GM18502 (cell line): ENCODE results near the gene RALBP1.
"Not testable (repeated sequence)": the region's sequence is repeated elsewhere in the genome, so short reads cannot be mapped to it uniquely, and the experiment has no call there.

ENCODE experiments used
- ATAC-seq: cut with Tn5 transposase; IDR thresholded peaks from one replicate; pipeline ENCODE4 v1.9.1; 2021; ENCODE audit warnings: mild to moderate bottlenecking; ENCODE audit not compliant: unreplicated experiment, poor library complexity

Gene RALBP1

GRCh38 chr18:9474983-9475642, at the start of gene RALBP1:
Gene RALBP1 (plus strand): TSS chr18:9475513. CDS start chr18:9513046, 37,533 bp downstream.
- peak; percentile 91 for ATAC-seq

GRCh38 chr18:9426753-9427152, 48.6 kb upstream of the RALBP1 start:
- no peak for ATAC-seq

GRCh38 chr18:9428301-9428706, 47.0 kb upstream of the RALBP1 start:
- ATAC-seq, result no peak

- ATAC-seq, result no peak
Measured at GRCh38 chr18:9428862-9429661, 46.3 kb upstream of the RALBP1 start.

- no peak for ATAC-seq
Measured at GRCh38 chr18:9429662-9429993, 45.7 kb upstream of the RALBP1 start.

- not testable (repeated sequence) for ATAC-seq
Measured at GRCh38 chr18:9430315-9430714, 45.0 kb upstream of the RALBP1 start.

- ATAC-seq, result no peak
Measured at GRCh38 chr18:9431296-9431695, 44.0 kb upstream of the RALBP1 start.

DNA sequence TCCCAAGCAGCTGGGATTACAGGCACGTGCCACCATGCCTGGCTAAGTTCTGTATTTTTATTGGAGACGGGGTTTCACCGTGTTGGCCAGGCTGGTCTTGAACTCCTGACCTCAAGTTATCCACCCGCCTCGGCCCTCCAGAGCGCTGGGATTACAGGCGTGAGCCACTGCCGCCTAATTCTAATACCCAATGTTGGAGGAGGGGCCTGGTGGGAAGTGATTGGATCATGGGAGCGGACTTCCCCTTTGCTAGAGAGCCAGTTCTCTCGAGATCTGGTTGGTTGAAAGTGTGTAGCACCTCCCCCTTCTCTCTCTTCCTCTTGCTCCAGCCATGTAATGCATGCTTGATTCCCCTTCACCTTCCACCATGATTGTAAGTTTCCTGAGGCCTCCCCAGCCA, 42.2 kb upstream of the RALBP1 start:
- ATAC-seq, result not testable (repeated sequence)

DNA sequence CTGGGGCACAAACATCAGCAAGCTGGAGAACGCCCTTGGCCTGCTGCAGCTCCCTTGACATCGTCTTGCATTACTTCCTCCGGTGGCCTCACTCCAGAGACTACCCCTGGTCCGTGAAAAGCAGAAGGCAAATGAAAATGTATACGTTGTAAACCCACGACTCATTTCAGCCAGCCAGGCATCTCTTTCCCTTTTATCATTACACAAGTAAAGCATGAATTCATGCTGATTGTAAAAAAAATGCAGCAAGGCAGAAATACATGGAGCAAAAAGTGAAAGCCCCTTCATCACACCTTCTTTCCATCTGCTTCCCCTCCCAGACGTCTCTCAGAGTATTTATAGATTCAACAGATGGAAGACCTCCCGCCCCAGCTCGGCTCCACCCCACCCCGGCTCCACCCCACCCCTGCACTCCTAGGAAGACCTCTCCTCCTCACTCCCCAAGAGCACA, 41.6 kb upstream of the RALBP1 start:
- no peak for ATAC-seq

DNA sequence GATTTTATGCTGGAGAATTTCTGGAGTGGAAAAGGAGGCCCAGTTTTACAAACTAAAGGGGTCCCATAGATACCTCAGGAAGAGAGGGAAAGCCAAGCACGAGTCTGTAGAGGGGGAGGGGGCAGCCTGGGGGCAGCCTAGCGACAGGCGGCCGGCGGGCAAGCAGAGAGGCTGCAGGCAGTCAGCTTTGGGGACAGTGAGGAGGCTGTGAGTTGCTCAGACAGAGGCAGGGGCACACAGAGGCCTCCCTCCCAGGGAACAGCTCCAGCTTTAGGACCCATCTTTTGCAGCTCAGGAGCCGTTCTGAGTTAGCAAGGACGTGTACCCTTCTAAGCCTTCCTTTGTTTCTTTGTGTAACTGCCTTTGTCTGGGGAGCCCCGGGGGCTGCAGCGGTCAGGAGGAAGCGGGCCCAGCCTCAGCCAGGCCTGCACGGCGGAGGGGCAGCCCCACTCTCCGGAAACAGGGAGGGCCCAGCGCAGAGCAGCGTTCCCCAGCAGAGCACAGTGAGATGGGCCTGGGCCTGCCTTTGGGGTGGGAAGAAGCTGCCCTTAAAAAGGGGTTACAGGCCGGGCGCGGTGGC, 41.1 kb upstream of the RALBP1 start:
- ATAC-seq, result no peak

DNA sequence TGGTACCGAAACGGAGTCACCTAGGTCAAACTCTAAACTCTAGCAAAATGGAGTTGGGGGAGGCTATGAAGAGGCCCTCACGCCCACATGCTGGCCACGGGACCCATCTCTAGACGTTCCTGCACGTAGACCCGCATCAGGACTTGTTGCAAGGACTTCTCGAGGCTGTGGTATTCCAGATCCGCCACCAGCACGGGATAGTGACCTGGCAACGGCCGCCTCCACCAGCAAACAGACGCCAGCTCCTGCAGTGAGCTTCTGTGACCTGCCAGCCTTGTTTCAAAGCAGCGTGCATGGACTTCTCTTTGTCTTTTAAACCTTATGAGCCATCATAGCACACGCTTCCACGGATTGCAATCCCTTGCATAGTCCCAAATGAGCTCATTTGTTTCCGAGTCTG, 40.3 kb upstream of the RALBP1 start:
- no peak for ATAC-seq

DNA sequence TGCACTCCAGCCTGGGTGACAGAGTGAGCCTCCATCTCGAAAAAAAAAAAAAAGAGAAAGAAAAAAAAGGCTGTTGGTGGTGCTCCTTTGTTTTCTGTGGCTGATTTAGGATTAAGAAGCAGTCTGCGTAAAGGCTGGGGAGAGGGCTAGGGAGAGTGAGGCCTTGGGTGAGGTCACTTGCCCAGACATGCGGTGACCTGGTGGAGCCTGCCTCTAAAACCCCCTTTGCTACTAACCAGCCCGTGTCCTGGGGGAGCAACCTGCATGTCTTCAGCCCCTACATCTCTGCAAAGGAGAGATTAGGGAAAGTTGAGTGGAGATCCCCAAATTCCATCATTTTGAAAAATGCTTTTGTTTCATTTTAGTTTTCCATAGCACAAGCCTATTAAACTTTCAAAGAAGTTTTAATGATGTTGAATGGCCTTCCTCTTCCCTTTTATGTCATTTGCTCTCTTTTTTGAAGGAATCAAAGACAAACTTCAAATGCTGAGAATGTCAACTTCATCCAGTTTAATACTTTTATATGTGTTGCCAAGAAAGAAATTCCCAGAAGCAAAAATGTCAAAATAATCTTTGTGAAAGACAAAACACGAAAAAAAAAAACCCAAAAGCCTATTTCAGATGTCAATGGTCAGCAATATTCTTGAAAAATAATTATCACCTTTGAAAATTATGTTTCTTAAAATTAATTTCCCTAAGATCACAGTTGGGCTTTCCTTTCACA, 38.9 kb upstream of the RALBP1 start:
- ATAC-seq, result no peak

GRCh38 chr18:9437021-9437437, 38.3 kb upstream of the RALBP1 start:
- ATAC-seq, result no peak

- no peak for ATAC-seq
Measured at GRCh38 chr18:9437672-9438071, 37.6 kb upstream of the RALBP1 start.

DNA sequence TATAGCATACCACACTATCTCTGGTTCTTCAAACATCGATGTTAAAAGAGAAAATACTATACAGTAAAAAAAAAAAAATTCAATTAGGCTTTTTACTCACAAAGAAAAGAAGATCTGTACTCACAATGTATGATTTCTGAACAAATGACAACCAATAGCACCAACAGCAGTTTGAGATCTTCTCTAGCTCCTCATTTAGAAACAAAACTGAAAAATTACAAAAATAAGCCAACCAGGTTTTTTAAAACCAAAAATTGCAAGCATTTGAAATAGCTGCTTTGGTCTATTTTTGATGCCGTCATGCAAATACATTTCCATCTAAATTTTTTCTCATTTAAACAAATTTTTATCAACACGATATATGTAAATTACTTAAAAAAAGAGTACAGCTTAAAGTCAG, 34.3 kb upstream of the RALBP1 start:
- ATAC-seq, result no peak

- ATAC-seq, result no peak
Measured at GRCh38 chr18:9444549-9444948, 30.8 kb upstream of the RALBP1 start.

GRCh38 chr18:9446839-9447238, 28.5 kb upstream of the RALBP1 start:
- no peak for ATAC-seq

DNA sequence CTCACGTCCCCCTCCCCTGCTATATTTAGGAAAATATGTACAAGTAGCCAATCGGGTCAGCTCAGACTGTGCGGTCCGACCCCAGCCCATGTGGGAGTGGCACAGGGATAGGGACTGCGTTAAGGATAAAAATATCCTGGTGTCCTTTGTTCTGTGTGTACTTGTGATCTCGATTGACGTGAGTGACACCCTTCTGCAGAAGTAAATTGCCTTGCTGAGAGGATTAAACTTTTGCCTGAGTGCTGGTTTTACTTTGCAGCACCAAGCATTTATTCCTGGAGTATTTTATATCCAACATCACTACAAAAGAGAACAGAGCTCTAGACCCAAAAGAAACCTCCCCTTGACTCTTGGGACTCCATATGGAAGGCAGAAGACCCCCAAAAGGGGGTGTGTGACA, 28.0 kb upstream of the RALBP1 start:
- no peak for ATAC-seq

- no peak for ATAC-seq
Measured at GRCh38 chr18:9449600-9450414, 25.5 kb upstream of the RALBP1 start.

DNA sequence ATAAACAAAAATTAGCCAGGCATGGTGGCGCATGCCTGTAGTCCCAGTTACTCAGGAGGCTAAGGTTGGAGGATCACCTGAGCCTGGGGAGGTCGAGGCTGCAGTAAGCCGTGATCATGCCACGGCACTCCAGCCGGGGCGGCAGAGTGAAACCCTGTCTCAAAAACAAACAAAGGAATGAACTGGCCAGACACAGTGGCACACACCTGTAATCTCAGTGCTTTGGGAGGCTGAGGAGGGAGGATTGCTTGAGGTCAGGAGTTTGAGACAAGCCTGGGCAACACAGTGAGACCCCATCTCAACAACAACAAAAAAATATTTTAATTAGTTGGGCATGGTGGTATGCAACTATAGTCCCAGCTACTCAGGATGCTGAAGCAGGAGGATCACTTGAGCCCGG, 24.4 kb upstream of the RALBP1 start:
- not testable (repeated sequence) for ATAC-seq
